Ishikawa (cell line): ENCODE data around the gene RALY.

Experiments
- CREB1 ChIP-seq: IDR thresholded peaks from 2 replicates; pipeline ENCODE4 v1.6.1; 2012; ENCODE audit warnings: low read depth
- EP300 ChIP-seq: IDR thresholded peaks from 2 replicates; pipeline ENCODE4 v1.6.1; 2012; ENCODE audit warnings: borderline replicate concordance
- FOXM1 ChIP-seq: IDR thresholded peaks from 2 replicates; pipeline ENCODE4 v1.6.1; 2012; ENCODE audit warnings: low read depth, borderline replicate concordance
- RAD21 ChIP-seq: IDR thresholded peaks from 2 replicates; pipeline ENCODE4 v1.6.1; 2012; ENCODE audit warnings: low read depth
- TF ChIP-seq, protein P1 (sequence below): IDR thresholded peaks from 2 replicates; pipeline ENCODE4 v1.6.1; 2012; ENCODE audit warnings: low read depth, mild to moderate bottlenecking
- TF ChIP-seq, protein P2 (sequence below): IDR thresholded peaks from 2 replicates; pipeline ENCODE4 v1.6.1; 2012

DNA sequence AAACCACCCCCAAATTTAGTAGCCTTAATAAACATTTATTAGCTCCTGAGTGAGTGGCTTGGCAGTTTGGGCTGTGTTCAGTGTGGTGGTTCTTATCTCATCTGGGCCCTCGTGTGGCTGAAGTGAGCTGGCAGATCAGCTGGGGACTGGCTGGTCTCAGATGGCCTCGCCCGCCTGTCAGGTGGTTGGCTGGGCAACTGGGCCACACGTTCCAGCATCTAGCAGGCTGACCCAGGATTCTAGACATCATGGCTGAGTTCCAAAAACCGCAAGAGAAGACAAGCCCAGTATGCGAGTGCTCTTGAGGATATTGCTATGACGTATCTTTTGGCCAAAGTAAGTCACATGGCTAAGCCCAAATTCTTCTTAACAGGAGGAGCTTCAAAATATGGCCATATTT lies 89.4 kb downstream of the RALY start:
- TF ChIP-seq, protein P1, sequence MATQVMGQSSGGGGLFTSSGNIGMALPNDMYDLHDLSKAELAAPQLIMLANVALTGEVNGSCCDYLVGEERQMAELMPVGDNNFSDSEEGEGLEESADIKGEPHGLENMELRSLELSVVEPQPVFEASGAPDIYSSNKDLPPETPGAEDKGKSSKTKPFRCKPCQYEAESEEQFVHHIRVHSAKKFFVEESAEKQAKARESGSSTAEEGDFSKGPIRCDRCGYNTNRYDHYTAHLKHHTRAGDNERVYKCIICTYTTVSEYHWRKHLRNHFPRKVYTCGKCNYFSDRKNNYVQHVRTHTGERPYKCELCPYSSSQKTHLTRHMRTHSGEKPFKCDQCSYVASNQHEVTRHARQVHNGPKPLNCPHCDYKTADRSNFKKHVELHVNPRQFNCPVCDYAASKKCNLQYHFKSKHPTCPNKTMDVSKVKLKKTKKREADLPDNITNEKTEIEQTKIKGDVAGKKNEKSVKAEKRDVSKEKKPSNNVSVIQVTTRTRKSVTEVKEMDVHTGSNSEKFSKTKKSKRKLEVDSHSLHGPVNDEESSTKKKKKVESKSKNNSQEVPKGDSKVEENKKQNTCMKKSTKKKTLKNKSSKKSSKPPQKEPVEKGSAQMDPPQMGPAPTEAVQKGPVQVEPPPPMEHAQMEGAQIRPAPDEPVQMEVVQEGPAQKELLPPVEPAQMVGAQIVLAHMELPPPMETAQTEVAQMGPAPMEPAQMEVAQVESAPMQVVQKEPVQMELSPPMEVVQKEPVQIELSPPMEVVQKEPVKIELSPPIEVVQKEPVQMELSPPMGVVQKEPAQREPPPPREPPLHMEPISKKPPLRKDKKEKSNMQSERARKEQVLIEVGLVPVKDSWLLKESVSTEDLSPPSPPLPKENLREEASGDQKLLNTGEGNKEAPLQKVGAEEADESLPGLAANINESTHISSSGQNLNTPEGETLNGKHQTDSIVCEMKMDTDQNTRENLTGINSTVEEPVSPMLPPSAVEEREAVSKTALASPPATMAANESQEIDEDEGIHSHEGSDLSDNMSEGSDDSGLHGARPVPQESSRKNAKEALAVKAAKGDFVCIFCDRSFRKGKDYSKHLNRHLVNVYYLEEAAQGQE, result no peak
- TF ChIP-seq FOXM1, result no peak
- peak; percentile 26; the same call in 1 of the 2 replicates for TF ChIP-seq RAD21
- TF ChIP-seq, protein P2, sequence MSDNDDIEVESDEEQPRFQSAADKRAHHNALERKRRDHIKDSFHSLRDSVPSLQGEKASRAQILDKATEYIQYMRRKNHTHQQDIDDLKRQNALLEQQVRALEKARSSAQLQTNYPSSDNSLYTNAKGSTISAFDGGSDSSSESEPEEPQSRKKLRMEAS, result 0 out of 2 replicates have a peak, but pooled peaks have one; percentile 40
- no peak for TF ChIP-seq EP300
- TF ChIP-seq CREB1, result no peak
